SU-DHL-6 (cell line): Measurements from ENCODE around the gene POTEF.
"Not testable (repeated sequence)": the region's sequence is repeated elsewhere in the genome, so short reads cannot be mapped to it uniquely, and the experiment has no call there.

Experiments used
- CTCF ChIP-seq: fragments of 200-600 bp; sonication (generic); IDR thresholded peaks from one replicate; pipeline ENCODE4 v1.5.1; 2017; ENCODE audit warnings: antibody characterized with exemption, mild to moderate bottlenecking, low read length, moderate library complexity; ENCODE audit not compliant: insufficient read depth, poor library complexity, severe bottlenecking
- EZH2phosphoT487 ChIP-seq: fragments of 200-600 bp; sonication (generic), shearing (Covaris generic); conservative IDR thresholded peaks from 2 replicates; pipeline ENCODE4 v1.6.1; 2018; ENCODE audit warnings: mild to moderate bottlenecking, antibody characterized with exemption, low read length, moderate library complexity, mixed read lengths

- TF ChIP-seq CTCF, EZH2phosphoT487: not testable (repeated sequence)
Observed at GRCh38 chr2:130154423-130154770, 25.4 kb upstream of the POTEF start.
